Measurements from ENCODE around the gene DHX34.

- TF ChIP-seq CTCF (IDR thresholded peaks at IDR 0.05) = no peak
- TF ChIP-seq POLR2A (IDR thresholded peaks at IDR 0.05) = no peak
- TF ChIP-seq POLR2AphosphoS5 (IDR thresholded peaks at IDR 0.05) = no peak
Measured at GRCh38 chr19:47323872-47324271, 25.2 kb upstream of the DHX34 start.
